Muscle of leg (tissue), 11 donors: ENCODE data around the gene PKMYT1. TPM values are rescaled to one million over a fixed set of nuclear protein-coding genes. Genes with fewer than 3 reads are reported as not detected.

Experiments
- DNase-seq: peaks from one replicate; pipeline ENCODE4 v3.0.0; 2013
- H3K27ac ChIP-seq: one replicate; pipeline ENCODE4 v1.5.1; 2013; ENCODE audit warnings: mild to moderate bottlenecking, low read length, control low read depth
- H3K27me3 ChIP-seq: one replicate; pipeline ENCODE4 v1.6.1; 2013; ENCODE audit warnings: low read length; ENCODE audit not compliant: control insufficient read depth, insufficient read depth
- H3K36me3 ChIP-seq: one replicate; pipeline ENCODE4 v1.6.1; 2013; ENCODE audit warnings: low read length; ENCODE audit not compliant: control insufficient read depth, insufficient read depth
- H3K4me1 ChIP-seq: one replicate; pipeline ENCODE4 v1.6.1; 2013; ENCODE audit warnings: low read length; ENCODE audit not compliant: control insufficient read depth, insufficient read depth
- H3K4me3 ChIP-seq: one replicate; pipeline ENCODE4 v1.5.1; 2013; ENCODE audit warnings: low read length, control low read depth
- H3K9me3 ChIP-seq: replicated peaks from 2 replicates; pipeline ENCODE4 v1.6.1; 2013; ENCODE audit warnings: low read depth, low read length; ENCODE audit not compliant: control insufficient read depth
- WGBS: methylation state at CpG from one replicate; pipeline ENCODE4 v1.1.5; 2013; ENCODE audit warnings: missing lambda C conversion rate; ENCODE audit not compliant: insufficient coverage; 5-methylcytosine and 5-hydroxymethylcytosine counted together
- polyA plus RNA-seq, 8 donors: library from polyadenylated mRNA; unstranded; fragments of 120-200 nt; gene quantifications; one replicate each; pipeline versions ENCODE4 v1.2.1 to v1.2.3, GENCODE V29; 2013; ENCODE audit warnings: inconsistent platforms in 1 of 8, low replicate concordance in 1 of 8; ENCODE audit not compliant: insufficient read length in 8 of 8, insufficient read depth in 1 of 8
- total RNA-seq: library from RNA; stranded (reverse); fragments of 120-200 nt; gene quantifications from one replicate; pipeline ENCODE4 v1.2.4, GENCODE V29; 2013

Gene PKMYT1
- total and polyA plus RNA-seq, 9 donors: 3.6 to 19.4 (median 14.1) TPM

GRCh38 chr16:3000540-3000939 lies 20.3 kb upstream of the PKMYT1 start:
- no peak overlapping the region for H3K4me3 ChIP-seq
- peaks cover 9% of the 10 kb centered on the region for H3K4me1 ChIP-seq
- WGBS: 38% methylated on average over 1 of the region's 4 CpGs
- no peaks in the 10 kb centered on the region for H3K9me3 ChIP-seq
- peaks cover 43% of the 10 kb centered on the region for H3K27me3 ChIP-seq
- H3K27ac ChIP-seq: no peak overlapping the region
- no peak for DNase-seq
- H3K36me3 ChIP-seq: no peaks in the 10 kb centered on the region

DNA sequence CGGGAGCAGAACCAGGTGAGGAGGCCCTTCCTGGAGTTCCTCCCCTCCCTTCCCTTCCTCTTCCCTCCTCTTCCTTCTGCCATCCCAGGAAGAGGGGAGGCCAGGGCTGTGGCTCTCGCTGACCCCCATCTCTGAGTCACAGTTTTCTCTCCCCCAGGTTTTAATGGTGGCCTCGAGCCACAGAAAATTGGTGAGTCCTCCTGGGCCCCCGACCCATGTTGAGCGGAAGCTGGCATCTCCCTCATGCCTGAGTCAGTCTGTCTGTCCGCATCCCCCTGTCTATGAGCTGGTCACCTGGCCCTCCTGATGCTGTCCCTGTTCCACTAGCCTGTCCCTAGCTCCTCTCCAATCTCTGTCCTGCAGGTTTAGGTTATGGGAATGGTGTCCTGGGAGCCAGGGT lies 19.7 kb upstream of the PKMYT1 start:
- no peak for DNase-seq
- H3K27me3 ChIP-seq: peaks cover 37% of the 10 kb centered on the region
- no peak overlapping the region for H3K27ac ChIP-seq
- H3K4me1 ChIP-seq: peaks cover 7% of the 10 kb centered on the region
- H3K36me3 ChIP-seq: no peaks in the 10 kb centered on the region
- H3K4me3 ChIP-seq: no peak overlapping the region
- no peaks in the 10 kb centered on the region for H3K9me3 ChIP-seq
- WGBS: 73% methylated on average over 5 of the region's 6 CpGs

- H3K27me3 ChIP-seq: peaks cover 23% of the 10 kb centered on the region
- DNase-seq: no peak
- H3K27ac ChIP-seq: no peak overlapping the region
- H3K36me3 ChIP-seq: no peaks in the 10 kb centered on the region
- no peaks in the 10 kb centered on the region for H3K4me1 ChIP-seq
- 39% methylated on average over 5 of the region's 13 CpGs for WGBS
- H3K9me3 ChIP-seq: no peaks in the 10 kb centered on the region
- no peak overlapping the region for H3K4me3 ChIP-seq
Observed at GRCh38 chr16:2996298-2996697, 16.1 kb upstream of the PKMYT1 start.

DNA sequence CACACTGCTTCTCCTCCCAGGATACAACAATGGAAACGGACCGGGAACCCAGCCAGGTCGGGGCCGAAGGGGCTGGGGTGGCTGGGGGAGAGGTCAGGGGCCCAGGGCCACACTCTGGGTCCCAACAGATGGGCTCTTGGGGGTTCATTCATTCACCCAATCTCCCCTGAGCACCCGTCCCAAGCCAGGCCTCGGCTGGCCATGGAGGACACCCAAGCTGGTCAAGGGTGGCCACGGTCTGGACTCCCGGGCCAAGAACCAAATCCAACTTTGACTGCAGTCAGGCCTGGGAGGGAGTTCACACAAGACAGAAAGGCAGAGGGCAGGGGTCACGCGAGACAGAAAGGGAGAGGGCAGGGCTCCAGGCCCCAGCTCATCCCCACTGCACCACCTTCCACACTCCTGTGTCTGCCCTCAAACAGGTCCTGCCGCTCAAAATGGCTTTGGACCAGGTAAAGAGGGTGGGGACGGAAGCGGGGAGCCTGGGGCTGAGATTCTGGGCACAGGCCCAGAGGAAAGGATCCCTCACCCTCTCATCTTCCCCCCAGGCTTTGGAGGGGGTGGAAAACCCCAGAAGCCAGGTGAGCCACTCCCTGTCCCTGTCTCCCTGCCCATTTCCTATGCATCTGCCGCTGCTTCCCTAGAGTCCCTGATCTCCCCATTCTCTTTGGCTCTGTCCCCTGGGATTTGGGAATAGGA lies 12.3 kb upstream of the PKMYT1 start:
- no peak overlapping the region for H3K27ac ChIP-seq
- no peak overlapping the region for H3K4me3 ChIP-seq
- no peak for DNase-seq
- H3K4me1 ChIP-seq: peaks cover 20% of the 10 kb centered on the region
- H3K27me3 ChIP-seq: peaks cover 21% of the 10 kb centered on the region
- 75% methylated on average over 9 of the region's 14 CpGs for WGBS
- no peaks in the 10 kb centered on the region for H3K36me3 ChIP-seq
- no peaks in the 10 kb centered on the region for H3K9me3 ChIP-seq

GRCh38 chr16:2991566-2992261 lies 11.5 kb upstream of the PKMYT1 start:
- no peak overlapping the region for H3K4me3 ChIP-seq
- H3K27ac ChIP-seq: no peak overlapping the region
- peaks cover 28% of the 10 kb centered on the region for H3K4me1 ChIP-seq
- H3K27me3 ChIP-seq: peaks cover 20% of the 10 kb centered on the region
- WGBS: no CpG with 5 or more reads among the region's 12 CpGs
- H3K36me3 ChIP-seq: no peaks in the 10 kb centered on the region
- H3K9me3 ChIP-seq: no peaks in the 10 kb centered on the region
- no peak for DNase-seq

GRCh38 chr16:2990891-2991290 lies 10.6 kb upstream of the PKMYT1 start:
- DNase-seq: no peak
- Histone ChIP-seq H3K4me3 (no peak overlapping the region), H3K9me3 (no peaks in the 10 kb centered on the region), H3K27me3 (peaks cover 14% of the 10 kb centered on the region), H3K4me1 (peaks cover 37% of the 10 kb centered on the region), H3K36me3 (no peaks in the 10 kb centered on the region), H3K27ac (no peak overlapping the region)
- WGBS: 59% methylated on average over 5 of the region's 10 CpGs

DNA sequence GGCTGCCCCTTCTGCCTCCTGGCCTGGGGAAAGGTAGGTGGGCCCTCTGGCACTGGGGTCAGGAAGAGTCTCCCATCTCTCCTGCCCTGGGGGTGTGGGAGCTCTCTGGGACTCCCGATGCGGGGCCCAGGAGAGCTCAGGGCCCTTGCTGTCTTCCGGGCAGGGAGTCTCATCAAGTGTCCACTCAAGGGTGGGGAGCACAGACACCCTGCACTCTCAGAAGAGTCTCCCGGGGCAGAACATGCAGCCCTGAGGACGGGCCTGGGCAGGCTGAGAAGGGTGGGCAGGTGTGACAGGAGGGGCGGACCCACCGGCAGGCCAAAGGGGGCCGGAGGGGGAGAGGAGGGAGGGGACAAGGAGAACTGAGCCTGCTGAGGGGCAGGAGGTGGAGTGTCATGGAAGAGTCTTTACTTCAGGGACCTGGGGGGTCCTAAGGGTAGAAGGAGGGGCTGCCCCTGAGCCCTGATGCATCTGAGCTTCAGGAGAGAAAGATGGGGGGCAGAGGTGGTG lies 8.4 kb upstream of the PKMYT1 start:
- Histone ChIP-seq H3K9me3 (no peaks in the 10 kb centered on the region), H3K27ac (no peak overlapping the region), H3K4me1 (peaks cover 58% of the 10 kb centered on the region), H3K27me3 (peaks cover 17% of the 10 kb centered on the region), H3K36me3 (no peaks in the 10 kb centered on the region), H3K4me3 (no peak overlapping the region)
- DNase-seq: no peak
- WGBS: 42% methylated on average over 7 of the region's 8 CpGs

GRCh38 chr16:2987833-2988232 lies 7.6 kb upstream of the PKMYT1 start:
- Histone ChIP-seq H3K27me3 (peaks cover 17% of the 10 kb centered on the region), H3K27ac (peak overlapping the region; percentile 78), H3K4me1 (peaks cover 60% of the 10 kb centered on the region), H3K4me3 (no peak overlapping the region), H3K9me3 (no peaks in the 10 kb centered on the region), H3K36me3 (no peaks in the 10 kb centered on the region)
- 32% methylated on average over 6 of the region's 8 CpGs for WGBS
- DNase-seq: peak; percentile 84

DNA sequence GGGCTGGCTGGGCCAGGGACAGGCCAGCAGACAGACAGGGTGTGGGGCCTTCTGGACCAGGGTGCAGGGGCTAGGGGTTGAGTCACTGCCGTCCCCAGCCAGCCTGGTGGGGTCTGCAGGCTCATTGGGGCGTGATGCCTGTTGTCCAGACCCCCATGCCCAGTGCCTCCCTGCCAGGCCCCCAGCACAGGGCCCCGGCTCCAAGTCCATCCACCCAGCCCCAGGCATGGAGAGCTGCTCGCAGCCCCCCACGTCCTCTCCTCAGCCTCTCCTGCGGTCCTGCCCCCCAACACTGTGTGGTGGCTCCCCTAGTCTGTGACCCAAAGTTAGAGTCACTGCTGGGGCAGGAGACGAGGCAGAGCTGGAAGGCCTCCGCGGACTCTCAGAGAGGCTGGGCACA lies 7.0 kb upstream of the PKMYT1 start:
- WGBS: 62% methylated on average over 7 of the region's 9 CpGs
- Histone ChIP-seq H3K4me3 (no peak overlapping the region), H3K27me3 (peaks cover 17% of the 10 kb centered on the region), H3K9me3 (no peaks in the 10 kb centered on the region), H3K36me3 (no peaks in the 10 kb centered on the region), H3K4me1 (peaks cover 60% of the 10 kb centered on the region), H3K27ac (peak overlapping the region; percentile 78)
- DNase-seq: no peak

- no peak overlapping the region for H3K27ac ChIP-seq
- peaks cover 17% of the 10 kb centered on the region for H3K27me3 ChIP-seq
- DNase-seq: no peak
- peaks cover 60% of the 10 kb centered on the region for H3K4me1 ChIP-seq
- WGBS: 68% methylated on average over 14 of the region's 17 CpGs
- H3K4me3 ChIP-seq: no peak overlapping the region
- H3K9me3 ChIP-seq: no peaks in the 10 kb centered on the region
- no peaks in the 10 kb centered on the region for H3K36me3 ChIP-seq
Observed at GRCh38 chr16:2986623-2987188, 6.5 kb upstream of the PKMYT1 start.
